ENCODE results near the gene EDAR. TPM values are rescaled to one million over a fixed set of nuclear protein-coding genes. Genes with fewer than 3 reads are reported as not detected.

Gene EDAR
- polyA plus RNA-seq, 3 donors: not detected

GRCh38 chr2:108884619-108885018 lies 104.4 kb downstream of the EDAR start:
- Mint-ChIP-seq H3K27me3 (ENCODE audit: low read depth in 3 of 3) (peaks cover 0 to 2% (median 0%) of the 10 kb centered on the region in 3 donors), H3K36me3 (no peaks in the 10 kb centered on the region), H3K27ac (no peak overlapping the region), H3K9me3 (peaks cover 15 to 38% (median 26%) of the 10 kb centered on the region in 7 donors), H3K4me3 (no peak overlapping the region), H3K4me1 (no peaks in the 10 kb centered on the region)
- no peak for DNase-seq
- Histone ChIP-seq H3K36me3 (replicated peaks in 1 of 2; ENCODE audit: control insufficient read depth in 1 of 2, insufficient read depth in 2 of 2, low read length in 2 of 2) (no peaks in the 10 kb centered on the region), H3K79me2 (ENCODE audit: insufficient read depth, low read length) (no peaks in the 10 kb centered on the region), H2AFZ (ENCODE audit: insufficient read depth, low read depth, low read length, poor library complexity, severe bottlenecking) (no peak overlapping the region), H3K27me3 (ENCODE audit: control insufficient read depth in 2 of 2, insufficient read depth in 2 of 2, low read length in 2 of 2) (no peaks in the 10 kb centered on the region), H4K20me1 (ENCODE audit: insufficient read depth, low read length) (no peaks in the 10 kb centered on the region), H3K27ac (ENCODE audit: low read depth in 1 of 2, low read length in 2 of 2) (no peak overlapping the region), H3K4me3 (replicated peaks in 1 of 3; ENCODE audit: low read depth in 2 of 3, low read length in 3 of 3) (no peak overlapping the region), H3K9me3 (replicated peaks in 1 of 2; ENCODE audit: control insufficient read depth in 1 of 2, insufficient read depth in 1 of 2, low read length in 2 of 2) (peaks cover 10 to 12% of the 10 kb centered on the region in 2 donors), H3K4me1 (ENCODE audit: control insufficient read depth in 1 of 2, insufficient read depth in 2 of 2, low read length in 2 of 2) (no peaks in the 10 kb centered on the region), H3K9ac (ENCODE audit: insufficient read depth, low read length, poor library complexity, severe bottlenecking) (no peak overlapping the region), H3K4me2 (replicated peaks; ENCODE audit: extremely low read depth, low read length, poor library complexity, severe bottlenecking) (no peak overlapping the region)
- 89% methylated on average over 4 of the region's 6 CpGs for WGBS (ENCODE audit: insufficient coverage)
- intact Hi-C loops (cut with micrococcal nuclease): no loop called here
- no peak for TF ChIP-seq CTCF (IDR thresholded peaks at IDR 0.05)

- Histone ChIP-seq H3K79me2 (ENCODE audit: insufficient read depth, low read length) (no peaks in the 10 kb centered on the region), H3K9me3 (replicated peaks in 1 of 2; ENCODE audit: control insufficient read depth in 1 of 2, insufficient read depth in 1 of 2, low read length in 2 of 2) (peaks cover 6 to 10% of the 10 kb centered on the region in 2 donors), H3K4me3 (replicated peaks in 1 of 3; ENCODE audit: low read depth in 2 of 3, low read length in 3 of 3) (no peak overlapping the region), H3K4me1 (ENCODE audit: control insufficient read depth in 1 of 2, insufficient read depth in 2 of 2, low read length in 2 of 2) (no peaks in the 10 kb centered on the region), H3K9ac (ENCODE audit: insufficient read depth, low read length, poor library complexity, severe bottlenecking) (no peak overlapping the region), H3K4me2 (replicated peaks; ENCODE audit: extremely low read depth, low read length, poor library complexity, severe bottlenecking) (no peak overlapping the region), H3K27me3 (ENCODE audit: control insufficient read depth in 2 of 2, insufficient read depth in 2 of 2, low read length in 2 of 2) (no peaks in the 10 kb centered on the region), H4K20me1 (ENCODE audit: insufficient read depth, low read length) (no peaks in the 10 kb centered on the region), H2AFZ (ENCODE audit: insufficient read depth, low read depth, low read length, poor library complexity, severe bottlenecking) (no peak overlapping the region), H3K27ac (ENCODE audit: low read depth in 1 of 2, low read length in 2 of 2) (no peak overlapping the region), H3K36me3 (replicated peaks in 1 of 2; ENCODE audit: control insufficient read depth in 1 of 2, insufficient read depth in 2 of 2, low read length in 2 of 2) (no peaks in the 10 kb centered on the region)
- no peak for TF ChIP-seq CTCF (IDR thresholded peaks at IDR 0.05)
- no peaks in the 10 kb centered on the region for H3K4me1 Mint-ChIP-seq
- peaks cover 0 to 2% (median 0%) of the 10 kb centered on the region in 3 donors for H3K27me3 Mint-ChIP-seq (ENCODE audit: low read depth in 3 of 3)
- H3K9me3 Mint-ChIP-seq: peaks cover 5 to 22% (median 13%) of the 10 kb centered on the region in 7 donors
- H3K27ac Mint-ChIP-seq: no peak overlapping the region
- DNase-seq: no peak
- no peak overlapping the region for H3K4me3 Mint-ChIP-seq
- peaks cover 0 to 6% of the 10 kb centered on the region in 2 donors for H3K36me3 Mint-ChIP-seq
- intact Hi-C loops (cut with micrococcal nuclease): no loop called here
- WGBS (ENCODE audit: insufficient coverage): 0% methylated on average over 1 of the region's 2 CpGs
Observed at GRCh38 chr2:108878276-108878675, 110.7 kb downstream of the EDAR start.
